SK-N-SH treated with all-trans-retinoic acid at 6 μM for 48 hours (cell line): Measurements from ENCODE around the gene SLC25A14.

Source experiments
- ATAC-seq: fragments of 200-7000 bp; cut with Tn5 transposase; 3 replicates; pipeline ENCODE4 v1.9.1; 2020; ENCODE audit warnings: mild to moderate bottlenecking, moderate library complexity
- ARNTL ChIP-seq: fragments of 450-650 bp; formaldehyde crosslinking; IDR thresholded peaks from 2 replicates; pipeline ENCODE4 v1.5.0; 2020; ENCODE audit warnings: low read depth, mild to moderate bottlenecking, moderate library complexity, borderline replicate concordance
- CSDC2 ChIP-seq: fragments of 250-450 bp; sonication (Bioruptor Pico); IDR thresholded peaks from 2 replicates; pipeline ENCODE4 v1.5.0; 2020; ENCODE audit warnings: mild to moderate bottlenecking, moderate library complexity
- CSRNP3 ChIP-seq: fragments of 250-450 bp; sonication (Bioruptor Pico); IDR thresholded peaks from 2 replicates; pipeline ENCODE4 v1.5.1; 2021; ENCODE audit warnings: mild to moderate bottlenecking, moderate library complexity
- ESRRG ChIP-seq: fragments of 250-450 bp; sonication (Bioruptor Pico); IDR thresholded peaks from 2 replicates; pipeline ENCODE4 v1.6.1; 2021; ENCODE audit warnings: mild to moderate bottlenecking
- GLIS3 ChIP-seq: fragments of 250-450 bp; sonication (Bioruptor Pico); IDR thresholded peaks from 2 replicates; pipeline ENCODE4 v1.5.0; 2020; ENCODE audit warnings: mild to moderate bottlenecking, moderate library complexity
- ISL1 ChIP-seq: fragments of 250-450 bp; sonication (Bioruptor Pico); IDR thresholded peaks from 2 replicates; pipeline ENCODE4 v2.1.2; 2022; ENCODE audit warnings: mild to moderate bottlenecking, moderate library complexity
- OSR1 ChIP-seq: fragments of 250-450 bp; sonication (Bioruptor Pico); IDR thresholded peaks from 2 replicates; pipeline ENCODE4 v1.8.0; 2022; ENCODE audit warnings: moderate library complexity, mild to moderate bottlenecking, inconsistent platforms
- PPARA ChIP-seq: fragments of 250-450 bp; sonication (Bioruptor Pico); IDR thresholded peaks from 2 replicates; pipeline ENCODE4 v1.5.0; 2020; ENCODE audit warnings: mild to moderate bottlenecking, borderline replicate concordance
- RARB ChIP-seq: fragments of 250-450 bp; sonication (Bioruptor Pico); IDR thresholded peaks from 2 replicates; pipeline ENCODE4 v1.8.0; 2021; ENCODE audit warnings: mild to moderate bottlenecking, moderate library complexity
- TOX ChIP-seq: fragments of 250-450 bp; sonication (Bioruptor Pico); IDR thresholded peaks from 2 replicates; pipeline ENCODE4 v1.8.0; 2021; ENCODE audit warnings: mild to moderate bottlenecking, moderate library complexity, borderline replicate concordance
- ZC3H10 ChIP-seq: fragments of 250-450 bp; sonication (Bioruptor Pico); IDR thresholded peaks from 2 replicates; pipeline ENCODE4 v1.5.1; 2021; ENCODE audit warnings: mild to moderate bottlenecking, moderate library complexity
- ZFP3 ChIP-seq: fragments of 250-450 bp; sonication (Bioruptor Pico); IDR thresholded peaks from 2 replicates; pipeline ENCODE4 v1.5.0; 2020; ENCODE audit warnings: mild to moderate bottlenecking, moderate library complexity
- ZNF565 ChIP-seq: fragments of 450-650 bp; formaldehyde crosslinking; conservative IDR thresholded peaks from 2 replicates; pipeline ENCODE4 v1.5.0; 2020; ENCODE audit warnings: low read depth, mild to moderate bottlenecking, moderate library complexity
- TF ChIP-seq, protein P1 (sequence below): fragments of 250-450 bp; sonication (Bioruptor Pico); IDR thresholded peaks from 2 replicates; pipeline ENCODE4 v1.5.1; 2020; ENCODE audit warnings: low read depth, mild to moderate bottlenecking, moderate library complexity
- TF ChIP-seq, protein P2 (sequence below): fragments of 250-450 bp; sonication (Bioruptor Pico); IDR thresholded peaks from 2 replicates; pipeline ENCODE4 v1.8.0; 2021; ENCODE audit warnings: low read depth, mild to moderate bottlenecking, moderate library complexity, borderline replicate concordance
- TF ChIP-seq, protein P3 (sequence below): fragments of 250-450 bp; sonication (Bioruptor Pico); IDR thresholded peaks from 2 replicates; pipeline ENCODE4 v1.8.0; 2020; ENCODE audit warnings: mild to moderate bottlenecking, moderate library complexity, borderline replicate concordance

Gene SLC25A14

GRCh38 chrX:130376077-130376476, 36.4 kb downstream of the SLC25A14 start (continued):
- no peak for TF ChIP-seq CSRNP3

DNA sequence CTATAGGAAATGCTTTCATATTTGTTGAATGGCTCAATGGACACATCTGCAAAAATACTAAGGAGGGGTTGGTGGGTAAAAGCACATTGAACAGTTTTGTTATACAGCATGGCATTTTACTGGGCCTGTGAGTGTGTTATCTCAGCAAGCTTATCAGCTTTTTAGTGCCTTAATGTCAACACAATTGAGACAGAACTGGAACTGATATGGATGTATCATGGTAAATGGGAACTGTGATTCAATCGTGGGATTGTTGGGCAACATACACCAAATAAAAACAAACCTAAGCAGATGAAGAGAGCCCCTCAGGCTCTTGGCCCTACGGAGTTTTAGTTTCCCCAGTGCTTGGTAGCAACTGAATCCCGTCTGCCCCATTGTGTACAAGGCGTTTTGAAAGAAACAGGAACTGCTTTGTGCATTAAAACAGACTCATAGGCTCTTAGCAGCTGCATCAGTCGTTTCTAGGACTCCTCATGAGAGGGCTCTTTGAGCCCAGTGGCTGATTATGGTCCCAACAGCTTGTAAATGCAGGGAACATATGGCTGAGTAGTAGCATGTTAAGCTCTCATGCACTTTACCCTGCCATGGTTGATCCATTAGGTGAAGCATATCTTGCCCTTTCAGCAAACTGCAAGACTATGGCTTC, 38.4 kb downstream of the SLC25A14 start:
- TF ChIP-seq CSRNP3 (no peak), OSR1 (CRISPR knock-in tag) (no peak), ZNF565 (CRISPR knock-in tag) (no peak), TOX (CRISPR knock-in tag) (no peak), ARNTL (CRISPR knock-in tag) (no peak)
- TF ChIP-seq, protein P1, sequence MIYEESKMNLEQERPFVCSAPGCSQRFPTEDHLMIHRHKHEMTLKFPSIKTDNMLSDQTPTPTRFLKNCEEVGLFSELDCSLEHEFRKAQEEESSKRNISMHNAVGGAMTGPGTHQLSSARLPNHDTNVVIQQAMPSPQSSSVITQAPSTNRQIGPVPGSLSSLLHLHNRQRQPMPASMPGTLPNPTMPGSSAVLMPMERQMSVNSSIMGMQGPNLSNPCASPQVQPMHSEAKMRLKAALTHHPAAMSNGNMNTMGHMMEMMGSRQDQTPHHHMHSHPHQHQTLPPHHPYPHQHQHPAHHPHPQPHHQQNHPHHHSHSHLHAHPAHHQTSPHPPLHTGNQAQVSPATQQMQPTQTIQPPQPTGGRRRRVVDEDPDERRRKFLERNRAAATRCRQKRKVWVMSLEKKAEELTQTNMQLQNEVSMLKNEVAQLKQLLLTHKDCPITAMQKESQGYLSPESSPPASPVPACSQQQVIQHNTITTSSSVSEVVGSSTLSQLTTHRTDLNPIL (CRISPR knock-in tag) = no peak

GRCh38 chrX:130385520-130385919, 45.8 kb downstream of the SLC25A14 start, which contains the start of gene GPR119:
Gene GPR119, minus strand, starts transcription at chrX:130385674. Its CDS starts 227 bp downstream, at chrX:130385447.
- no peak for ATAC-seq
- no peak for TF ChIP-seq OSR1 (CRISPR knock-in tag)
- TF ChIP-seq PPARA (CRISPR knock-in tag) = no peak
- TF ChIP-seq, protein P2, sequence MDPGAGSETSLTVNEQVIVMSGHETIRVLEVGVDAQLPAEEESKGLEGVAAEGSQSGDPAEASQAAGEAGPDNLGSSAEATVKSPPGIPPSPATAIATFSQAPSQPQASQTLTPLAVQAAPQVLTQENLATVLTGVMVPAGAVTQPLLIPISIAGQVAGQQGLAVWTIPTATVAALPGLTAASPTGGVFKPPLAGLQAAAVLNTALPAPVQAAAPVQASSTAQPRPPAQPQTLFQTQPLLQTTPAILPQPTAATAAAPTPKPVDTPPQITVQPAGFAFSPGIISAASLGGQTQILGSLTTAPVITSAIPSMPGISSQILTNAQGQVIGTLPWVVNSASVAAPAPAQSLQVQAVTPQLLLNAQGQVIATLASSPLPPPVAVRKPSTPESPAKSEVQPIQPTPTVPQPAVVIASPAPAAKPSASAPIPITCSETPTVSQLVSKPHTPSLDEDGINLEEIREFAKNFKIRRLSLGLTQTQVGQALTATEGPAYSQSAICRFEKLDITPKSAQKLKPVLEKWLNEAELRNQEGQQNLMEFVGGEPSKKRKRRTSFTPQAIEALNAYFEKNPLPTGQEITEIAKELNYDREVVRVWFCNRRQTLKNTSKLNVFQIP = no peak
- no peak for TF ChIP-seq ISL1
- no peak for TF ChIP-seq ESRRG (CRISPR knock-in tag)
- TF ChIP-seq TOX (CRISPR knock-in tag) = no peak

More for the DNA sequence above, 38.4 kb downstream of the SLC25A14 start:
- no peak for ATAC-seq

- TF ChIP-seq, protein P2 = no peak
- TF ChIP-seq CSDC2 (CRISPR knock-in tag) (no peak), ZC3H10 (no peak), CSRNP3 (no peak), GLIS3 (no peak), ARNTL (CRISPR knock-in tag) (no peak), ISL1 (no peak), ZFP3 (no peak), RARB (no peak), ESRRG (CRISPR knock-in tag) (no peak)
- TF ChIP-seq, protein P1 (CRISPR knock-in tag) = no peak
- TF ChIP-seq, protein P3, sequence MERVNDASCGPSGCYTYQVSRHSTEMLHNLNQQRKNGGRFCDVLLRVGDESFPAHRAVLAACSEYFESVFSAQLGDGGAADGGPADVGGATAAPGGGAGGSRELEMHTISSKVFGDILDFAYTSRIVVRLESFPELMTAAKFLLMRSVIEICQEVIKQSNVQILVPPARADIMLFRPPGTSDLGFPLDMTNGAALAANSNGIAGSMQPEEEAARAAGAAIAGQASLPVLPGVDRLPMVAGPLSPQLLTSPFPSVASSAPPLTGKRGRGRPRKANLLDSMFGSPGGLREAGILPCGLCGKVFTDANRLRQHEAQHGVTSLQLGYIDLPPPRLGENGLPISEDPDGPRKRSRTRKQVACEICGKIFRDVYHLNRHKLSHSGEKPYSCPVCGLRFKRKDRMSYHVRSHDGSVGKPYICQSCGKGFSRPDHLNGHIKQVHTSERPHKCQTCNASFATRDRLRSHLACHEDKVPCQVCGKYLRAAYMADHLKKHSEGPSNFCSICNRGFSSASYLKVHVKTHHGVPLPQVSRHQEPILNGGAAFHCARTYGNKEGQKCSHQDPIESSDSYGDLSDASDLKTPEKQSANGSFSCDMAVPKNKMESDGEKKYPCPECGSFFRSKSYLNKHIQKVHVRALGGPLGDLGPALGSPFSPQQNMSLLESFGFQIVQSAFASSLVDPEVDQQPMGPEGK (CRISPR knock-in tag) = no peak
- ATAC-seq = no peak
Observed at GRCh38 chrX:130386408-130386808, 46.7 kb downstream of the SLC25A14 start.
